Stimulated activated CD8-positive, alpha-beta memory T cell treated with anti-CD3 and anti-CD28 coated beads, Interleukin-15, amount 100 ng/mL, for 24 hours (primary cell): ENCODE results near the gene SKIC2.
"Not testable (repeated sequence)": the region's sequence is repeated elsewhere in the genome, so short reads cannot be mapped to it uniquely, and the experiment has no call there.

Source experiments
- DNase-seq: peaks from one replicate; pipeline ENCODE4 v3.0.0-alpha.2; 2020; ENCODE audit warnings: low read depth

SKIC2 gene

GRCh38 chr6:31958741-31959739 lies at the start of gene SKIC2, which contains the start of gene NELFE:
Gene SKIC2, plus strand, starts transcription at chr6:31959175. Its CDS starts 18 bp downstream, at chr6:31959193.
Gene NELFE, minus strand, starts transcription at chr6:31958971. Its CDS starts 525 bp downstream, at chr6:31958446.
- DNase-seq: peak; percentile 97

DNA sequence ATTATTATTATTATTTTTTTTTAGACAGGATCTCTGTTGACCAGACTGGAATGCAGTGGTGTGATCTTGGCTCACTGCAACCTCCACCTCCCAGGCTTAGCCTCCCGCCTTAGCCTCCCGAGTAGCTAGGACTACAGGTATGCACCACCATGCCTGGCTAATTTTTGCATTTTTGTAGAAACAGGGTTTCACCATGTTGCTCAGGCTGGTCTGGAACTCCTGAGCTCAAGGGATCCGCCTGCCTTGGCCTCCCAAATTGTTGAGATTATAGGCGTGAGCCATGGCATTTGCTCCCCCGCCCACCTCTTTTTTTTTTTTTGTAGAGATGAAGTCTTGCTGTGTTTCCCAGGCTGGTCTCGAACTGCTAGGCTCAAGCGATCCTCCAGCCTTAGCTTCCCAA lies 49.7 kb upstream of the SKIC2 start:
- DNase-seq: not testable (repeated sequence)

- DNase-seq: no peak
Observed at GRCh38 chr6:31911826-31912585, 47.0 kb upstream of the SKIC2 start.

GRCh38 chr6:31915351-31915750 lies 43.6 kb upstream of the SKIC2 start:
- DNase-seq: no peak

DNA sequence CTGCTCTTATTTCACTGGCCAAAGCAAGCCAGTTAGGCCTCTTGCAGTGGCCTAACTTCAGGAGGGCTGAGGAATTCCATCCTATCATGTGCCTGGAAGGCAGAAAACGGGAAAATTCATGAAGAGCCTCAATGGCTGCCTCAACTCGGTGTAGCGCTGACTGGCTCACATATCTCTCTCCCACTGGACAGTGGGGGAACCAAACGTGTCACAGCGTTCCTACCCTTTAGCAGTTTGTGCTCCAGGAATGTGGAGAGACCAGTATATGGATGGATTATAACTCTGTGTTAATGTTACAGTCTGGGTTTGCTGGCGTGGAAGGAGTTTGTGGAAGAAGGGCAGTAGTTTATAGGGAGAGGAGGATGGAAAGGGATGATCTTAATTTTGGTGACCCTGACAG lies 43.2 kb upstream of the SKIC2 start:
- DNase-seq: no peak

- no peak for DNase-seq
Observed at GRCh38 chr6:31918069-31918720, 40.8 kb upstream of the SKIC2 start.

- no peak for DNase-seq
Observed at GRCh38 chr6:31919624-31920303, 39.2 kb upstream of the SKIC2 start.

- DNase-seq: no peak
Observed at GRCh38 chr6:31920811-31921210, 38.2 kb upstream of the SKIC2 start.

DNA sequence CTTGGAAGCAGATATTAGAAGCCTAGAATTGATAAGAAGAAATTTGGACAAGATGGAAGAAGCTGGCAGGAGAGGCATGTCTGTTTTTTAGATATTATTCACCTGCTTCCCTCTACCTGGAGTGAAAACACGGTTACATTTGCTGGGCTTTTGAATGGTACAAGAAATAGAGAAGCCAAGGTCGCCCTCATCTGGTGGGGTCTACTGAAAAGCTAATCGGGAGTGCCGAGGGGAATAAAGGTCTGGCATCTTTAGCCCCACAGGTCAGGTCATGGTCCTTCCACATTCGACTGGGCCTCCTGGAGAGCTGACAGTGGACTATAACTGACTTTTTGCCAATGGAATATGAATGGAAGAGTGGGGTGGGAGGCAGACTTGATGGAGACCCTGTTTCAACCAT lies 36.0 kb upstream of the SKIC2 start:
- no peak for DNase-seq

DNA sequence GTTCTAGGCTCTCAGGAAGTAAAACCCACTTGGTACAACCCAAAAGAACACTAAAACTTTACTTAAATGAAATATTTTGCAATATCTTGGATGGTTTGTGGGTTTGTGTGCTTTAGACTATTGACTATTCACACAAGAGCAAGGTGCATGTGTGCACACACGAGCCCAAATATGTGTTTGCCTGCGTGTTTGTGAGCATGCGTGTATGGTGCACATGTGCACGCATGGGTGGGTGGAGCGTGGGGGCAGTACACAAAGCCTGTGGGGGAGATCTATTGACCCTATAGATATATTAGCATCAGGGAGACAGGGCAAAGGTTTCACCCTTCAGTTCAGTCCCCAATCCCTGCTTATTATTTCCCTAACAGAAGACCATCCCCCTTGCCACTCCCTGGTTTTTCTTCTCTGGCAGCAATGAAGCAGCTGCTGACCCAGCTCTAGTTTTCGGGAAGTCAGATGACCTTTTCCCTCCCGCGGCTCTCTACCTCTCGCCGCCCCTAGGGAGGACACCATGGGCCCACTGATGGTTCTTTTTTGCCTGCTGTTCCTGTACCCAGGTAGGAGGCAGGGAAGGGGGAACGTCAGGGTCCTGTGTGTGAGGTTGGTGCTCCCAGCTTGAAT lies 31.6 kb upstream of the SKIC2 start, which contains the start of gene C2:
C2 (plus strand) TSS at position 476 of the 621 bp plus-strand sequence; CDS start at position 512, 36 bp downstream.
- DNase-seq: no peak

DNA sequence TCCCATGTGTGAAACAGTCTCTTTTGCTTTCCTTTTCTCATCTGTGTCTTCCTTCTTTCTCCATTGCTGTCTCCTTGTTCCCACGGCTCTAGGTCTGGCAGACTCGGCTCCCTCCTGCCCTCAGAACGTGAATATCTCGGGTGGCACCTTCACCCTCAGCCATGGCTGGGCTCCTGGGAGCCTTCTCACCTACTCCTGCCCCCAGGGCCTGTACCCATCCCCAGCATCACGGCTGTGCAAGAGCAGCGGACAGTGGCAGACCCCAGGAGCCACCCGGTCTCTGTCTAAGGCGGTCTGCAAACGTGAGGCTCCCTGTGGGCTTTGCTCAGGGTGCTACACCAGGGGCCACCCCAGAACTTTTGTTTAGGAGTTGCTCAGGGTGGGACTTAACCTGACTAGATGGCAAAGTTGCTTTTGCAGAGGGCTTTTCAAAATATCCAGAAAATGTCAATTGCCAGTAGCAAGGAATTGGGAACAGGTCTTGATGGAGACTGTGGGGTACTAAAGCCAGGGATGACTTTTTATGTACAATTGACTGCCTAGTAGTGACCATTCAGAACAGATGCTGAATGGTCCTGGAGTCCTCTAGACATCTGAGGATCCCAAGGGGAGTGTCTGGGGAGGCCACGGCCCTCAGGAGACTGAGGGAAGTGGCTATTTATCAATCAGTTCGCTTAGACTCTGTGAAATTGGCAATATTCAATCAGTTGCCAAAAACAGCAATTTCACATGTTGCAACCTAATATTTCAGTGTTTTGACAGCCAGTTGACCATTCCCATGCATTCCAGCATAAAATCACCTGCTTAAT lies 30.9 kb upstream of the SKIC2 start:
- DNase-seq: no peak

DNA sequence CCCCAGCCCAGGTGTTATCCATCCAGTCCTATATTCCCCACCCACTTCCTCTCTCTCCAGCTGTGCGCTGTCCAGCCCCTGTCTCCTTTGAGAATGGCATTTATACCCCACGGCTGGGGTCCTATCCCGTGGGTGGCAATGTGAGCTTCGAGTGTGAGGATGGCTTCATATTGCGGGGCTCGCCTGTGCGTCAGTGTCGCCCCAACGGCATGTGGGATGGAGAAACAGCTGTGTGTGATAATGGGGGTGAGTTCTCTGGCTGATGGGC lies 30.4 kb upstream of the SKIC2 start:
- no peak for DNase-seq

GRCh38 chr6:31930962-31931361 lies 28.0 kb upstream of the SKIC2 start:
- DNase-seq: no peak

DNA sequence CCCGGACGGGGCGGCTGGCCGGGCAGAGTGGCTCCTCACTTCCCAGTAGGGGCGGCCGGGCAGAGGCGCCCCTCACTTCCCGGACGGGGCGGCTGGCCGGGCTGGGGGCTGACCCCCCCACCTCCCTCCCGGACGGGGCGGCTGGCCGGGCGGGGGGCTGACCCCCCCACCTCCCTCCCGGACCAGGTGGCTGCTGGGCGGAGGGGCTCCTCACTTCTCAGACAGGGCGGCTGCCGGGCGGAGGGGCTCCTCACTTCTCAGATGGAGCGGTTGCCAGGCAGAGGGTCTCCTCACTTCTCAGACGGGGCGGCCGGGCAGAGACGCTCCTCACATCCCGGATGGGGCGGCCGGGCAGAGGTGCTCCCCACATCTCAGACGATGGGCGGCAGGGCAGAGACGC lies 26.8 kb upstream of the SKIC2 start:
- not testable (repeated sequence) for DNase-seq

- no peak for DNase-seq
Observed at GRCh38 chr6:31933537-31933936, 25.4 kb upstream of the SKIC2 start.

- DNase-seq: no peak
Observed at GRCh38 chr6:31935021-31935420, 24.0 kb upstream of the SKIC2 start.

GRCh38 chr6:31935823-31936222 lies 23.2 kb upstream of the SKIC2 start:
- no peak for DNase-seq

GRCh38 chr6:31940256-31940664 lies 18.7 kb upstream of the SKIC2 start:
- DNase-seq: no peak

GRCh38 chr6:31943742-31944141 lies 15.2 kb upstream of the SKIC2 start:
- no peak for DNase-seq

GRCh38 chr6:31945154-31945506 lies 13.8 kb upstream of the SKIC2 start:
- no peak for DNase-seq
